GM06990 (cell line): ENCODE measurements around the gene TCN2.
"Not testable (repeated sequence)": the region's sequence is repeated elsewhere in the genome, so short reads cannot be mapped to it uniquely, and the experiment has no call there.

Experiments used
- DNase-seq: peaks from one replicate; pipeline ENCODE4 v3.0.0-alpha.2; 2011; ENCODE audit not compliant: insufficient read length; ENCODE audit errors: extremely low read depth
- H3K27me3 ChIP-seq: replicated peaks from 2 replicates; pipeline ENCODE4 v1.6.0; 2011; ENCODE audit warnings: low read length; ENCODE audit not compliant: control insufficient read depth, insufficient read depth
- H3K36me3 ChIP-seq: 2 replicates; pipeline ENCODE4 v1.5.1; 2011; ENCODE audit warnings: low read length; ENCODE audit not compliant: control insufficient read depth, insufficient read depth
- H3K4me3 ChIP-seq: replicated peaks from 2 replicates; pipeline ENCODE4 v1.5.1; 2011; ENCODE audit warnings: low read depth, mild to moderate bottlenecking, control low read depth, low read length
- TF ChIP-seq, protein P1 (sequence below): IDR thresholded peaks from 2 replicates; pipeline ENCODE4 v1.5.1; 2011; ENCODE audit warnings: low read length, control low read depth, mild to moderate bottlenecking, inconsistent platforms; ENCODE audit not compliant: insufficient read depth, poor library complexity, severe bottlenecking

The TCN2 gene

DNA sequence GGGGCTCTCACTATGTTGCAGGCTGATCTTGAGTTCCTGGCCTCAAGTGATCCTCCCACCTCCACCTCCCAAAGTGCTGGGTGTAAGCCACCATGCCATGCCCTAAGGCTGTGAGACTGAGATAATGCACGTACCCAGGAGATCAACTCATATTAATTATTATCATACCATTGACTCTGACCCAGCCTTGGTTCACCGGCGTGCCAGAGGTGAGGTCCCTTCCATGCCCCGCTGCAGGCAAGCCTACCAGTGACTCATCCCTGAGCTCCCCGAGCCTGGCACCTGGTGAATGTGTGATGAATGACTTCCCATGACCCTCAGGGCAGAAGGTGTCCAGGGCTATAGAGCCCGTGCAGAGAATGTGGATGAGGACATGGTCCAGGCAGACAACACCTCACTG is 44.6 kb upstream of the TCN2 start:
- DNase-seq = no peak
- TF ChIP-seq, protein P1, sequence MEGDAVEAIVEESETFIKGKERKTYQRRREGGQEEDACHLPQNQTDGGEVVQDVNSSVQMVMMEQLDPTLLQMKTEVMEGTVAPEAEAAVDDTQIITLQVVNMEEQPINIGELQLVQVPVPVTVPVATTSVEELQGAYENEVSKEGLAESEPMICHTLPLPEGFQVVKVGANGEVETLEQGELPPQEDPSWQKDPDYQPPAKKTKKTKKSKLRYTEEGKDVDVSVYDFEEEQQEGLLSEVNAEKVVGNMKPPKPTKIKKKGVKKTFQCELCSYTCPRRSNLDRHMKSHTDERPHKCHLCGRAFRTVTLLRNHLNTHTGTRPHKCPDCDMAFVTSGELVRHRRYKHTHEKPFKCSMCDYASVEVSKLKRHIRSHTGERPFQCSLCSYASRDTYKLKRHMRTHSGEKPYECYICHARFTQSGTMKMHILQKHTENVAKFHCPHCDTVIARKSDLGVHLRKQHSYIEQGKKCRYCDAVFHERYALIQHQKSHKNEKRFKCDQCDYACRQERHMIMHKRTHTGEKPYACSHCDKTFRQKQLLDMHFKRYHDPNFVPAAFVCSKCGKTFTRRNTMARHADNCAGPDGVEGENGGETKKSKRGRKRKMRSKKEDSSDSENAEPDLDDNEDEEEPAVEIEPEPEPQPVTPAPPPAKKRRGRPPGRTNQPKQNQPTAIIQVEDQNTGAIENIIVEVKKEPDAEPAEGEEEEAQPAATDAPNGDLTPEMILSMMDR = no peak
- Histone ChIP-seq H3K36me3 (no peaks in the 10 kb centered on the region), H3K4me3 (no peak overlapping the region), H3K27me3 (no peaks in the 10 kb centered on the region; the same call in 1 of the 2 replicates)

DNA sequence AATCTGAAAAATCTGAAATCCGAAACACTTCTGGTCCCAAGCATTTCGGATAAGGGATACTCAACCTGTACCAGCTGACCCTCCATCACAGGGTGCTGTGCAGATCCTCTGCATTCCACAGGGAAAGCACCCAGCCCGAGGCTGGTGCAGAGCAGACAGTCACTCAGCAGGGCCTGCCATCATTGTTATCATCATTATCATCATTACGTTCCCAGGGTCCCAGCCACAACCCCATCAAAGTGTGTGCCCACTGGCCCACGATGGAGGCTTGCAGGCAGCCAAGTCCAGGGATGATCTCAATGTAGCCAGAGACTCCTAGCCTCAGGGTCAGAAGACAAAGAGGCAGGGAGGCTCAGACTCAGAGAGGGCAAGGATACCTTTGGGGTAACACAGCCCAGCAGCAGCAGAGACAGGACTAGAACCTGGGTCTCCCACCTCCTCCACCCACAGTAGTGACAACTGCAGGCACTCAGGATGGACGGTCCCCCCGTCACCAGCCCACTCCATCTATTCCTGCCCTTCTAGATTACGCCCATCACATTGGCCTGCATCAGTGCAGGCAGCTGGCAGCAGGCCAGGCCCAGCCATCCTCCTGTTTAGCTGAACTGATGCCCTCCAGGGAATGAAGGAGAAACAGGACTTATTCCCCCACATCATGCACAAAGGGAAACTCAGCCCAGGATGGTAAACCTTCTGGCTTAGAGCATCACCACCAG is 42.8 kb upstream of the TCN2 start:
- DNase-seq = no peak
- H3K36me3 ChIP-seq = no peaks in the 10 kb centered on the region

GRCh38 chr22:30564761-30565119 is 42.2 kb upstream of the TCN2 start:
- TF ChIP-seq, protein P1 = no peak
- no peak for DNase-seq
- H3K27me3 ChIP-seq = no peaks in the 10 kb centered on the region; the same call in 1 of the 2 replicates

More for the DNA sequence above, 42.8 kb upstream of the TCN2 start:
- Histone ChIP-seq H3K27me3 (no peaks in the 10 kb centered on the region; the same call in 1 of the 2 replicates), H3K4me3 (no peak overlapping the region)
- TF ChIP-seq, protein P1 = no peak

DNA sequence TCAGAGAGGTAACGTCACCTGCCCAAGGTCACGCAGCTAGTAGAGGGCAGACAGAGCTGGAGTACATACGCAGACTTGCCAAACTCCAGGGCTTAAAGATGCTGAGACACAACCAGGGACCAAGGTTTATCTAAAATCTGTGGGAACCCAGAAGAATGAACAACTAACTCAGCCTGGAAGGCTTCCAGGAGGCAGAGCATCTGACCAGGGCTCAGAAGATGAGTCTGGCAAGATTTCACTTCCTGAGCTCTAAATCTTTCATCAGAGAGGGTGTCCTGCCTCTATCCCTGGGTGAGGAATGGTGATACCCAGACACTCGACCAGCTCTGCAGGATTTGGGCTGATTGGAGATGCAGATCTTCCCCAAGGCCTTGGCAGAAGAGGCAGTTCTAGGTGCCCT is 41.6 kb upstream of the TCN2 start:
- DNase-seq = no peak
- TF ChIP-seq, protein P1 = no peak
- Histone ChIP-seq H3K27me3 (no peaks in the 10 kb centered on the region; the same call in 1 of the 2 replicates), H3K36me3 (no peaks in the 10 kb centered on the region), H3K4me3 (no peak overlapping the region)

More at GRCh38 chr22:30564761-30565119, 42.2 kb upstream of the TCN2 start:
- no peak overlapping the region for H3K4me3 ChIP-seq
- no peaks in the 10 kb centered on the region for H3K36me3 ChIP-seq

- Histone ChIP-seq H3K36me3 (no peaks in the 10 kb centered on the region), H3K27me3 (no peaks in the 10 kb centered on the region; the same call in 1 of the 2 replicates), H3K4me3 (no peak overlapping the region)
- DNase-seq = no peak
- TF ChIP-seq, protein P1 = no peak
These were observed 40.8 kb upstream of the TCN2 start for GRCh38 chr22:30566125-30566524.

- not testable (repeated sequence) for H3K4me3 ChIP-seq, H3K36me3 ChIP-seq, H3K27me3 ChIP-seq, DNase-seq
These were observed 39.7 kb upstream of the TCN2 start for GRCh38 chr22:30567277-30567676.
